Activated naive CD8-positive, alpha-beta T cell treated with anti-CD3 and anti-CD28 coated beads for 36 hours (primary cell): Measurements from ENCODE around the gene ESRRG. TPM values are rescaled to one million over a fixed set of nuclear protein-coding genes. Genes with fewer than 3 reads are reported as not detected.

ENCODE experiments used
- DNase-seq: peaks from one replicate; pipeline ENCODE4 v3.0.0; 2021
- H3K27ac Mint-ChIP-seq: one replicate; pipeline ENCODE4 v1.8.0; 2022; ENCODE audit warnings: mild to moderate bottlenecking, moderate library complexity, mixed read lengths
- H3K27me3 Mint-ChIP-seq: one replicate; pipeline ENCODE4 v1.8.0; 2022; ENCODE audit warnings: mild to moderate bottlenecking, mixed read lengths
- H3K36me3 Mint-ChIP-seq: one replicate; pipeline ENCODE4 v1.8.0; 2021; ENCODE audit warnings: mild to moderate bottlenecking, mixed read lengths
- H3K4me1 Mint-ChIP-seq: one replicate; pipeline ENCODE4 v1.8.0; 2021; ENCODE audit warnings: mixed read lengths
- H3K4me3 Mint-ChIP-seq: one replicate; pipeline ENCODE4 v1.8.0; 2022; ENCODE audit warnings: mild to moderate bottlenecking, moderate library complexity, mixed read lengths
- H3K9me3 Mint-ChIP-seq: one replicate; pipeline ENCODE4 v1.8.0; 2022; ENCODE audit warnings: mixed read lengths
- total RNA-seq, 2 experiments: library from RNA; stranded (reverse); gene quantifications; one replicate each; pipeline ENCODE4 v1.2.3, GENCODE V29; 2021

ESRRG gene
- total RNA-seq, result not detected

DNA sequence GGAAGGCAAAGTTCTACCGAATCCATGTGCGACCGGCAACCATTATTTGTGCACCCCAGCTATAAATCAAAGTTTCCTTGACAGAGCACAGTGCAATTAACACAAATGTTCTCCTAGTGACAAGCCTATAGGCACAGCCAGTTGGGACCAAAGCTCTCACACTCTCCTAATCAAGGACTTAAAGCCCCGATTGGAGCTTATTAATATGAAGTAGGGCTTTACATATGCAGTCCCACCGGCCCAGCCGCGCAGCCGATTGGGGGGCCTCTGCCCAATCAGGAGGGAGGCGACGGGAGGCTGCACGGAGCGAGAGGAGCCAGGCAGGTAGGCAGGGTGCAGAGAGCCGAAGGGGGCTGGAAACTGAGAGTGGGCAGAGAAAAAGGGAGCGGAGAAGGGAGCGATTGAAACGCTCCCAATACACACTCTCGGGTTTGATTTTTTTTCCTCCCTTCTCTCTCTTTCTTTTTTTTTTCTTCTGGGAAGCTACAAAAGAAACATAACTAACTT is at the start of gene ESRRG:
Gene ESRRG, minus strand, starts transcription at position 156 of the 507 bp plus-strand sequence. Its CDS starts 130 bp downstream, at position 26.
- peak within 1 kb of the TSS; percentile 29 for H3K4me3 Mint-ChIP-seq
- H3K9me3 Mint-ChIP-seq, result no peaks in the 10 kb centered on the region
- no peaks in the 10 kb centered on the region for H3K36me3 Mint-ChIP-seq
- H3K27me3 Mint-ChIP-seq, result peaks cover 26% of the 10 kb centered on the region
- H3K4me1 Mint-ChIP-seq, result peaks cover 3% of the 10 kb centered on the region
- DNase-seq, result peak; percentile 2
- no peak within 1 kb of the TSS for H3K27ac Mint-ChIP-seq

DNA sequence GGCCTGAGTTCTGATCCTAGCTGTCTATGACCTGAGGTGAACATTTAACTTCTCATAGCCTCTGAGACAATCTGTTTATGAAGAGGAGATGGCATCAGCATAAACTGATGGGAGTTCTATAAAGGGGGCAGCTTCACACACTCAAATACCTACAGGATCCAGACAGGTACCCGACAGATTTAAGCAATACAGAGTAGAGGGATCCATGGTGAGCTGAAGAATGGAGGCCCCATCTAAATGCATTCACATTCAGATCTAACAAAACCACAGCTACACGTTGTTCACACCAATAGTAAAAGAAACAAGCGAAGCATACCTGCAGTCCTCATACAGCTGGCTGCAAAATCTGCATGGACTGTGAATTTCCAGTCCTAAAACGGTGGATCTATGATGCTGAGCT is 48.7 kb upstream of the ESRRG start:
- no peaks in the 10 kb centered on the region for H3K36me3 Mint-ChIP-seq
- no peaks in the 10 kb centered on the region for H3K27me3 Mint-ChIP-seq
- H3K9me3 Mint-ChIP-seq, result peaks cover 3% of the 10 kb centered on the region
- H3K4me1 Mint-ChIP-seq, result no peaks in the 10 kb centered on the region
- no peak overlapping the region for H3K27ac Mint-ChIP-seq
- no peak overlapping the region for H3K4me3 Mint-ChIP-seq
- DNase-seq, result no peak

DNA sequence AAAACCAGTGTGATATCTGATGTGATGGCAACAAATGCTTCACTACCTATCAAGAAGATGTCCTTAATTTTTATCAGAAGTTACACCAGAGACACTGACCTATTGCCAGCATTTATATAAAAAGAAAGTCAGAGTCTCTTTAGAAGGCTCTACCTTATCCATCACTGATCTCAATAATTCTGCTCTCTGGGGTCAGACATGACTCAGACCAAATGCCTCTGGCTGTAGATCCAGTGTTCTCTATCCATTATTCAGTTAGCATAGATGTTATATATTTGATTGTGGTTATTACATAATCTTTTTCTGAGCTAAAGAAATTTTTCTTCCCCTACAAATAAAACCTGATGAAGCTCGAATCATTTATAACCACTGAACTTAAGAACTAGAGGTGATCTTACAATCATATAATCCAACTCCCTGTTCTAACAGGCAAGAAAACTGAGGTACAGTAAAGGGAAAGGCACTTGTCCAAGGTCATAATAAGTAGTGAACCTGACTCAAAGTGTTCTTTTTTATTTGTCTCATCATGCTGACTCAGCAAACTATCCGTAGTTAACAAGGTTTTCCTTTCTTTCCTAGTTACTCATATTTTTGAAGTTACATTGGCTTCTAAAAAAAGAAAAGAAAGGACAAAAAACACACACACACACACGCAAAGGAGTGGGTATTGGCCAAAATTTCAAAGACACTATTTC is 43.6 kb upstream of the ESRRG start:
- DNase-seq, result no peak

DNA sequence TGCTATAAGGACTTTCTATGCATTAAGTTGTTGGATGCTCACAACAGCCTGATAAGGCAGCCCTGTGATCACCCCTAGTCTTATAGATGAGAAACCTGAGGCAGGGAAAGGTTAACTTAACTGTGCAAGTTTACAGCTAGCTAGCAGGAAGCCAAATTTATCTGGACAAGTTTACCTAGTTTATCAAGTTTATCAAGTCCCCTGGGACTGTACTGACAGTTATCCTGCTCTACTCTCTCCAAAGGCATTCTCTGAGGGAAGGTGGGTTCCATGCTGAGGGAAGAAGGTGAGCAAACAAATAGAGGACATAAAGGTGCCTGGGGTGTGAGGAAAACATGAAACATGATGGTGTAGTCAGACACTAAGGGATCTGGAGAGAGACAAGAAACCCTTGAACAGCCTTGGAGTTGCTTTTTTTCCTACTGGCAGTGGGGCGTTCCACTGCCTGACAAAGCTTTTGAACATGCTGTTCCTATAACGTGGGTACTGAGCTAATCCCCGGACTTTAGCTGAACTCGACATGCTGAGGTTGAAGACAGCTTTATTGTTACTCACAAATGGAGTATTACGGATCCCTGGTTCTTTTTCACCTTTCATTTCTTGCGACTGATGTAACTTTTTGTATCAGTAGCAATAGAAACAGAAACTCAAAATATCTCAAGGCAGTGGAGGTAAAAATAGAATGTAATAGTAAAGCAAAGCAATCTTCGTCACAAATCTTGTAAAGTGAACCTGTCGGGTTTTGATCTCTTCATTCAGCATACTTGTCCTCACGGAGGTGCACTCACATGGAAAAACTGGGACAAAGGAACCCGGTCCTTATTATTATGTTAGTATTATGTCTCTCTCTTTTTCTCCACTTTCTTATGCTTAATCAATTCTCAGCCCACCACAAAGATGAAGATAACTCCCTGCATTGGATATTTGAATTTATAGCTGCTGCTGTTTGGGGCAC is 42.4 kb upstream of the ESRRG start:
- Mint-ChIP-seq H3K9me3 (peaks cover 3% of the 10 kb centered on the region), H3K4me1 (no peaks in the 10 kb centered on the region), H3K27me3 (no peaks in the 10 kb centered on the region), H3K27ac (no peak overlapping the region), H3K4me3 (no peak overlapping the region), H3K36me3 (no peaks in the 10 kb centered on the region)
- no peak for DNase-seq

More for the DNA sequence above, 43.6 kb upstream of the ESRRG start:
- no peak overlapping the region for H3K4me3 Mint-ChIP-seq
- H3K4me1 Mint-ChIP-seq, result no peaks in the 10 kb centered on the region
- H3K36me3 Mint-ChIP-seq, result no peaks in the 10 kb centered on the region
- peaks cover 5% of the 10 kb centered on the region for H3K9me3 Mint-ChIP-seq
- H3K27ac Mint-ChIP-seq, result no peak overlapping the region
- H3K27me3 Mint-ChIP-seq, result no peaks in the 10 kb centered on the region

DNA sequence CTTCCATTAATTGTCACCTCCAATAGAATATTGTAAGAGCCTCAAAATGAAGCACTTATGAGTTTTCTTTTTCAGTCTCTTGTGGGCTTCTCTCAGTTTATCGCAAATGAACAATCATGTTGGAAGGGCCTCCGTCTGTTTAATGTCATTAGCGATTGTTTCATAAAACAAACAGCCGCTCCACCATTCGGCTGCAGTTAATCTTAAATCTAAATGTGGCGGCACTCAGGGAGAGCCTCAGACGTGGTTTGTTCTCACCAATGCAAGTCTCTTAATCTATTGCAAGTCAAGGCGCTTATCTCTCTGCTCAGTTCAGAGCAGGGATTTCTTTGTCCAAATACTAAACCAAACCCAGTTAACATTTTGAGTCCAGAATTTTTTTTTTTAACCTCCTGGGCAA is 34.9 kb upstream of the ESRRG start:
- Mint-ChIP-seq H3K4me1 (no peaks in the 10 kb centered on the region), H3K4me3 (no peak overlapping the region), H3K9me3 (peaks cover 1% of the 10 kb centered on the region), H3K27ac (no peak overlapping the region), H3K36me3 (no peaks in the 10 kb centered on the region), H3K27me3 (no peaks in the 10 kb centered on the region)
- DNase-seq, result no peak

DNA sequence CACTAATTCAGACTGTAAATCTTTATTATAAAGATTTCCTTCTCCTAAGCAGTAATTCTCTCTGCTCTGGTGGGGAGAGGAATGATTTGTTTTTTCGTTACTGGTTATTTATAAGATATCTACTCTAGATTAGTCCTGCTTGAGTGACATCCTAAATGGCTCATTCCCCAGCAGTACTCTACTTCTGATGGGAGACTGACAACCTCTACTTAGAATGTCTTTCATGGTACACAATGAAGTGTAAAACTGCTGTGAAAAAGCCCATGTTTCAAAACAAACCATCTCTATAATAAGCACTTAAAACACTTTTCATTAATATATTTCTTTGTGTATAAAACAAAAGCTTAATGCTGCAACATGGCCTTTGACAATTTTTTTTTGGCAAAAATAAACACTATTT is 33.9 kb upstream of the ESRRG start:
- Mint-ChIP-seq H3K4me3 (no peak overlapping the region), H3K4me1 (no peaks in the 10 kb centered on the region), H3K27ac (no peak overlapping the region), H3K36me3 (no peaks in the 10 kb centered on the region), H3K9me3 (no peaks in the 10 kb centered on the region), H3K27me3 (no peaks in the 10 kb centered on the region)
- no peak for DNase-seq

DNA sequence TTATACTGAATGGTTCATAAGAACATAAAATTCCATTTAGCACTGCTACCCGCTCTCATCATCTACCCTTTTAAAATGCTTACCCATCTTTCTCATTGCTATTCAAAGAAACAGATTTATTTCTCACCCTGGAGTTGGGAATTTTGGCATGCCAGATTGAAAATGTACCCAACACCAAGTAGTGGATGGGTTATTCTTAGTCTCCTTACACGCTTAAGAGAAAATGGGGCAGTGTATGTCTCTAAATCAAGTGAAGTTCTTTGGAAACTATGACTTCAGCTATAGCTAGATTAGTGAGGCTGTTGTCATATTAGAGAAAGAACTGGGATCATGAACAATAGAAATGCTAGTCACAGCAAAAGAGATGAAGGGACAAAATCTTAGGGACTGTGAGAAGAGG is 27.7 kb upstream of the ESRRG start:
- H3K4me1 Mint-ChIP-seq, result no peaks in the 10 kb centered on the region
- no peak overlapping the region for H3K27ac Mint-ChIP-seq
- H3K36me3 Mint-ChIP-seq, result no peaks in the 10 kb centered on the region
- no peak overlapping the region for H3K4me3 Mint-ChIP-seq
- no peak for DNase-seq
- no peaks in the 10 kb centered on the region for H3K9me3 Mint-ChIP-seq
- peaks cover 4% of the 10 kb centered on the region for H3K27me3 Mint-ChIP-seq

DNA sequence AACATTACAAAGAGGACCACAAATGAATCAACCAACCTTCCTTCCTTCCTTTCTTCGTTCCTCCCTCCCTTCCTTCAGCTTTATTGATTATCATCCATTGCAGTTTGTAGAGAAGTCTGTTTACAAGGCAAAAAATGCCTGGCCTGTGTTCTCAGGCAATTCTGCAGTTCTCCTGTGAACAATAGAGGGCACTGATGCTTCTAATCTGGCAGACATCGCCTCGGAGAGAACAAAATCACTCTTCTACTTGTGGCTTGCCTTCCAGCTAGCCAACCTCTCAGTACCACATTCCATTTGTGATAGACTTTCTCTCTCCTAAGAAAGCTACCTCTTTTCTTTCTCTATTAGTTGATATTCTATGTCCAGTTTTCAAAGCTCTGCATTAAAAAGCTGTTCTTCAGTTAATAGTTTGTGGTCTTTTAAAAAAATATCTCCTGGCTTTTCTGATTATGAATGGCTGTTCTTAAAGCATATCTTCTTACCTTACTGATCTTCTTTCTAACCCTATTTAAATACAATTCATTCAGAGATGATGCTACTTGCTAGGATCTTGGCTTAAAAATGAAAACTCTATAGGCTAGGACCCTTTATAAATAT is 26.9 kb upstream of the ESRRG start:
- Mint-ChIP-seq H3K27me3 (peaks cover 4% of the 10 kb centered on the region), H3K4me1 (no peaks in the 10 kb centered on the region)

DNA sequence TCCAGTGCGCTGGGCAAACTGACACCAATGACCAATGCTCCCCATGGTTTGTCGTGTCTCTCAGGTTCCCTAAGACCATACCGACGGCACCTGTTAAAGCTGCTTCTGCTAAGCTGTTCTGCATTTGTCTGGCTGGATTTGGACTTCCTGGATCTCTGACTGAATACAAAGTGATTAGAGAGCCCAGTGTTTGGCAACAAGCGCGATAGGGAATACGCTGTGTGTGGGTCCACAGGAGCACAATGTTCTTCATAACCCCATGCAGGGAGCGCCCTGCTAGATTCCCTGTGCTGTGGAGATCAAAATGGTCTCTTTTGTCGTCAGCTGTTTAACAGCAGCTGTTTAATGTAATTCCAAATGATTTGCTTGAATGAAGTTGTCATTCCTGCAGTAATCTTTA is 26.0 kb upstream of the ESRRG start:
- Mint-ChIP-seq H3K4me1 (no peaks in the 10 kb centered on the region), H3K27ac (no peak overlapping the region), H3K9me3 (peaks cover 4% of the 10 kb centered on the region), H3K36me3 (no peaks in the 10 kb centered on the region), H3K27me3 (peaks cover 4% of the 10 kb centered on the region), H3K4me3 (no peak overlapping the region)
- no peak for DNase-seq

More for the DNA sequence above, 26.9 kb upstream of the ESRRG start:
- DNase-seq, result no peak
- Mint-ChIP-seq H3K4me3 (no peak overlapping the region), H3K27ac (no peak overlapping the region), H3K36me3 (no peaks in the 10 kb centered on the region), H3K9me3 (peaks cover 2% of the 10 kb centered on the region)

DNA sequence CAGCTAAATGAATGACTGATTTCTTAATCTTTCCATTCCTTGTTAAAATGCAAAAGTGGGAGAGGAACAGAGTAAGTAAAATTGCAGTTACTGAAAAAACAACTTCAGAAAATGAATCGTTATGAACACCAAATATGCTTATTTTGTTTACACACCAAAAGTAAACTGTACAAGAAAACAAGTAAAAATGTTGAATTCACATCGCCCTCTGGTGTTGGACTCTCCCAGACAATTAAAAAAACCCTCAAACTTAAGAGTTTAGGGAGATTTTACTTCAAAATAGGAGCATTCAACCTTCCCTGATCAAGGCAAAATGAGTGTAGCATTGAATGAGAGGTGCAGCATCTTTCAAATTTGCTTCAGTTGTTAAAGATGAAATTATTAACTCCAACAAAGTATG is 19.4 kb upstream of the ESRRG start:
- no peaks in the 10 kb centered on the region for H3K36me3 Mint-ChIP-seq
- no peaks in the 10 kb centered on the region for H3K27me3 Mint-ChIP-seq
- H3K9me3 Mint-ChIP-seq, result peaks cover 4% of the 10 kb centered on the region
- no peaks in the 10 kb centered on the region for H3K4me1 Mint-ChIP-seq
- no peak overlapping the region for H3K27ac Mint-ChIP-seq
- no peak for DNase-seq
- H3K4me3 Mint-ChIP-seq, result no peak overlapping the region

DNA sequence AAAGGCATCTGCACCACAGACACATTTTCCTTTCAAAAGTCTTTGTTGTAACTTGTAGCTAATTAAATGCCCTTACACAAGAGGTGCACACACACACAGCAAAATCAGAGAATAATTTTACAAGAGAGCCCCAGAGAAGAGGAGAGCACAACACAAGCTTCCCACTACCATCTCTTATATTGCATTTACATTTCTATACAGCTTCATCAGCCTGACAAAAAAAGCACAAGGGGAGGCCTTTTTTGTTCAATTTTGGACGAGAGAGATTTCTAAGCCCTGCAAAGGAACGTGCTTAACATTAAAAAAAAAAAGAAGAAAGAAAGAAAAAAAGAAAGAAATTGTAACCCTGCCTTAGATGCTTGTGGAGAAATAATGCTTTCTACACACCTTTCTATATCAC is 17.1 kb upstream of the ESRRG start:
- H3K4me3 Mint-ChIP-seq, result no peak overlapping the region

DNA sequence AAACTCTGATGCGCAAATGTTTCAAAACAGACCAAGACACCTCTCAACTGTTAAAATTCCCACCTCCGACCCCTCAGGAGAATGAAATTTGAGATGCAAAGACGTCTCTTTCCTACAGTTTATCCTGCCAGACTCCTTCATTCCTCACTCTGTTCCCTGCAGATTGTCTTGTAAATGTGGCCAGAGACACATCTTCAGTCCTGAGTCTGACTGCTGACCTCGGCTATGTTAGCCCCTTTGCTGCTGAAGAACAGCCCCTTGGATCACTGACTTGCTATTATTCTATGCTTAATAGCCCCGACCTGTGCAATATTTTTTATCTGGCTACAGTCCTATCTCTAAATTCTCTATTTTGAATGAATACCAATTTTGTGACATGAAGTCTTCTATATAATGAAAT is 16.6 kb upstream of the ESRRG start:
- no peak for DNase-seq
- Mint-ChIP-seq H3K27me3 (no peaks in the 10 kb centered on the region), H3K4me1 (no peaks in the 10 kb centered on the region), H3K27ac (no peak overlapping the region), H3K4me3 (no peak overlapping the region), H3K9me3 (no peaks in the 10 kb centered on the region), H3K36me3 (no peaks in the 10 kb centered on the region)

More for the DNA sequence above, 17.1 kb upstream of the ESRRG start:
- H3K4me1 Mint-ChIP-seq, result no peaks in the 10 kb centered on the region
- peak overlapping the region; percentile 47 for H3K27ac Mint-ChIP-seq
- no peaks in the 10 kb centered on the region for H3K36me3 Mint-ChIP-seq
- no peaks in the 10 kb centered on the region for H3K27me3 Mint-ChIP-seq
- DNase-seq, result no peak
- H3K9me3 Mint-ChIP-seq, result peaks cover 4% of the 10 kb centered on the region

DNA sequence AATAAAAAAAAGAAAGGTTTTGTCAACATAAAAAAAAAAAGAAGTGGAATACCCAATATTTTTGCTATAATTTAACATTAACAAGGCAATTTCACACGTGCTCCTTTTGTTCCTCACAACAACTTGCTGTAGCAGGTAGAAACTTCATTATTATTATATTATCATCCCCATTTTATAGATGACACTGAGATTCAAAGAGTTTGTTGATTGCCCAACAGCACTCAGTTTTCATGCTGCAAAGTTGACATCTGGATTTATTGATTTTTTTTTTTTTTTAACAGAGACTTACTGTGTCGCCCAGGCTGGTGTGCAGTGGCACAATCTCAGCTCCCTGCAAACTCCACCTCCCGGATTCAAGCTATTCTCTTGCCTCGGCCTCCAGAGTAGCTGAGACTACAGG is 8.9 kb upstream of the ESRRG start:
- Mint-ChIP-seq H3K4me3 (no peak overlapping the region), H3K27ac (no peak overlapping the region), H3K36me3 (no peaks in the 10 kb centered on the region), H3K4me1 (no peaks in the 10 kb centered on the region), H3K9me3 (no peaks in the 10 kb centered on the region), H3K27me3 (no peaks in the 10 kb centered on the region)
- no peak for DNase-seq

DNA sequence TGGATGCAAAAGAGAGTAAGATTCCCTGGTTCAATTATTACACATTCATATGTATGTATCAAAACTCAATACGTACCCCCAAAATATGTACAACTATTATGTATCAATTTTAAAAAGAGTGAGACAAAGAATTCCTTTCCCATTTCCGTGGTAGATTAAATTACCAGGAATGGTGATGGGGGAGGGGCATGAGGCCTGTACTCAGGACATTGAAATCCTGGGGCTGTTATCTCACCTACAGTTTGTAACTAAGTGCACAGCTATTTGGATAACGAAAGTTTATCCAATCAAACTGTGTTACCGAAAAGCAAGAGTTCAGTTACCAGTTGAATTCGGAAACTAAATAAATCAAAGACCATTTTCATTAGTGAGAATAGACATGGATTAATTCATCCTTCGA is 8.3 kb upstream of the ESRRG start:
- Mint-ChIP-seq H3K27ac (no peak overlapping the region), H3K27me3 (no peaks in the 10 kb centered on the region), H3K36me3 (no peaks in the 10 kb centered on the region), H3K4me3 (no peak overlapping the region), H3K4me1 (no peaks in the 10 kb centered on the region), H3K9me3 (no peaks in the 10 kb centered on the region)
- no peak for DNase-seq

DNA sequence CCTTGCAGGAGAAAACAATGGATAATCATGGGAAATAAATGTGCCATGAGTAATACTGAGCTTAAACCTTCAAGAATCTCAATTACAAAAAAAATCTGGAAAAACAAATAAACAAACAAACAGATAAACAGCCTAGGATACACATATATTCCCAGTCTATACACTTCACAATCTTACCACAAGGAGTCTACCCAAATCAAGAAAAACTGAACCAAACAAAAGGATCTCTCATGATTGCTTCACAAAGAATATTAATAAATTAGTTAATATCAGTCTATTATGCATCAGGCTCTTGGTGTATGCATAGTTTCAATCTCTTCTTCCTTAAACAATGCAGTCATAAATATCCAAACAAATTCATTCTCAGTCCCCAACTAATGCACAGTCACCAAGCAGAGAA is 3.2 kb upstream of the ESRRG start:
- no peak overlapping the region for H3K4me3 Mint-ChIP-seq
- H3K27ac Mint-ChIP-seq, result no peak overlapping the region
- peaks cover 26% of the 10 kb centered on the region for H3K27me3 Mint-ChIP-seq
- H3K9me3 Mint-ChIP-seq, result no peaks in the 10 kb centered on the region
- DNase-seq, result no peak
- no peaks in the 10 kb centered on the region for H3K36me3 Mint-ChIP-seq
- peaks cover 3% of the 10 kb centered on the region for H3K4me1 Mint-ChIP-seq
